Sigmoid colon (tissue), 4 donors: ENCODE measurements around the gene FBLIM1.

Source experiments
- CTCF ChIP-seq, 4 experiments: fragments of 450-650 bp in 3 of 4; fragments of 200-600 bp in 1 of 4; IDR thresholded peaks; one replicate each; pipeline ENCODE4 v1.5.1; 2016 to 2019; ENCODE audit warnings: antibody characterized with exemption in 4 of 4, mild to moderate bottlenecking in 3 of 4, moderate library complexity in 2 of 4
- EP300 ChIP-seq, 4 donors: sonication (generic); formaldehyde crosslinking; IDR thresholded peaks; one replicate each; pipeline ENCODE4 v1.6.1; 2017; ENCODE audit warnings: antibody characterized with exemption in 4 of 4

GRCh38 chr1:15797614-15798390 lies 39.2 kb downstream of the FBLIM1 start:
- TF ChIP-seq CTCF (IDR thresholded peaks at IDR 0.05) (no peak), EP300 (IDR thresholded peaks at IDR 0.05) (no peak)
